ENCODE results near the gene MACO1. TPM values are rescaled to one million over a fixed set of nuclear protein-coding genes. Genes with fewer than 3 reads are reported as not detected.
A peak's percentile ranks its signal among the peaks of the same experiment; 100 is the strongest.

The MACO1 gene
- total and polyA plus RNA-seq, 3 experiments from 2014 or later, result 7.5 to 15.6 (median 14.7) TPM

- POLR2A ChIA-PET, result no interaction called here
- no peak for DNase-seq
- Histone ChIP-seq H3K4me3 (ENCODE audit: low read length) (no peak overlapping the region), H3K27me3 (ENCODE audit: insufficient read depth, low read length, poor library complexity, severe bottlenecking) (no peaks in the 10 kb centered on the region), H3K4me1 (ENCODE audit: insufficient read depth, low read length) (no peaks in the 10 kb centered on the region), H3K9me3 (ENCODE audit: low read length) (no peaks in the 10 kb centered on the region), H3K27ac (ENCODE audit: low read depth, low read length) (no peak overlapping the region), H3K36me3 (ENCODE audit: insufficient read depth, low read length) (no peaks in the 10 kb centered on the region)
- H3K4me1 Mint-ChIP-seq, result no peaks in the 10 kb centered on the region
- CTCF ChIA-PET, result interaction anchor here (2.0 kb wide), 1 partner anchor 13 kb away, joined by 4 read pairs; no protein-coding TSS in a partner anchor
- no peak overlapping the region for H3K27ac Mint-ChIP-seq
- H3K36me3 Mint-ChIP-seq, result no peaks in the 10 kb centered on the region
- H3K27me3 Mint-ChIP-seq, result no peaks in the 10 kb centered on the region
- H3K4me3 Mint-ChIP-seq, result no peak overlapping the region
- H3K9me3 Mint-ChIP-seq, result no peaks in the 10 kb centered on the region
Measured at GRCh38 chr1:25534410-25534788, 103.7 kb downstream of the MACO1 start.

GRCh38 chr1:25536124-25536523 lies 105.4 kb downstream of the MACO1 start:
- no peaks in the 10 kb centered on the region for H3K36me3 Mint-ChIP-seq
- H3K4me3 ChIP-seq (ENCODE audit: low read length), result no peak overlapping the region

GRCh38 chr1:25537153-25537831 lies 106.6 kb downstream of the MACO1 start:
- H3K36me3 Mint-ChIP-seq, result no peaks in the 10 kb centered on the region
- Histone ChIP-seq H3K27ac (ENCODE audit: low read depth, low read length) (no peak overlapping the region), H3K27me3 (ENCODE audit: insufficient read depth, low read length, poor library complexity, severe bottlenecking) (no peaks in the 10 kb centered on the region), H3K36me3 (ENCODE audit: insufficient read depth, low read length) (no peaks in the 10 kb centered on the region), H3K4me1 (ENCODE audit: insufficient read depth, low read length) (no peaks in the 10 kb centered on the region), H3K9me3 (ENCODE audit: low read length) (no peaks in the 10 kb centered on the region), H3K4me3 (ENCODE audit: low read length) (no peak overlapping the region)
- DNase-seq, result no peak
- H3K4me1 Mint-ChIP-seq, result peaks cover 0 to 3% (median 0%) of the 10 kb centered on the region in 3 donors
- no peaks in the 10 kb centered on the region for H3K9me3 Mint-ChIP-seq
- H3K27me3 Mint-ChIP-seq, result no peaks in the 10 kb centered on the region
- no peak overlapping the region for H3K4me3 Mint-ChIP-seq
- CTCF ChIA-PET, result interaction anchor here (1.4 kb wide), 1 partner anchor 13 kb away, joined by 5 read pairs; no protein-coding TSS in a partner anchor
- peak overlapping the region in 2 of 8 donors; percentile 21 to 63 for H3K27ac Mint-ChIP-seq
- POLR2A ChIA-PET, result no interaction called here

More at GRCh38 chr1:25536124-25536523, 105.4 kb downstream of the MACO1 start:
- H3K4me3 Mint-ChIP-seq, result no peak overlapping the region
- no peaks in the 10 kb centered on the region for H3K27me3 ChIP-seq (ENCODE audit: insufficient read depth, low read length, poor library complexity, severe bottlenecking)
- no peaks in the 10 kb centered on the region for H3K9me3 Mint-ChIP-seq
- H3K27ac ChIP-seq (ENCODE audit: low read depth, low read length), result no peak overlapping the region
- CTCF ChIA-PET, result no interaction called here
- H3K9me3 ChIP-seq (ENCODE audit: low read length), result no peaks in the 10 kb centered on the region
- no peaks in the 10 kb centered on the region for H3K4me1 Mint-ChIP-seq
- no peaks in the 10 kb centered on the region for H3K36me3 ChIP-seq (ENCODE audit: insufficient read depth, low read length)
- POLR2A ChIA-PET, result no interaction called here
- no peaks in the 10 kb centered on the region for H3K27me3 Mint-ChIP-seq
- H3K27ac Mint-ChIP-seq, result peak overlapping the region in 1 of 8 donors; percentile 23
- DNase-seq, result no peak
- no peaks in the 10 kb centered on the region for H3K4me1 ChIP-seq (ENCODE audit: insufficient read depth, low read length)

DNA sequence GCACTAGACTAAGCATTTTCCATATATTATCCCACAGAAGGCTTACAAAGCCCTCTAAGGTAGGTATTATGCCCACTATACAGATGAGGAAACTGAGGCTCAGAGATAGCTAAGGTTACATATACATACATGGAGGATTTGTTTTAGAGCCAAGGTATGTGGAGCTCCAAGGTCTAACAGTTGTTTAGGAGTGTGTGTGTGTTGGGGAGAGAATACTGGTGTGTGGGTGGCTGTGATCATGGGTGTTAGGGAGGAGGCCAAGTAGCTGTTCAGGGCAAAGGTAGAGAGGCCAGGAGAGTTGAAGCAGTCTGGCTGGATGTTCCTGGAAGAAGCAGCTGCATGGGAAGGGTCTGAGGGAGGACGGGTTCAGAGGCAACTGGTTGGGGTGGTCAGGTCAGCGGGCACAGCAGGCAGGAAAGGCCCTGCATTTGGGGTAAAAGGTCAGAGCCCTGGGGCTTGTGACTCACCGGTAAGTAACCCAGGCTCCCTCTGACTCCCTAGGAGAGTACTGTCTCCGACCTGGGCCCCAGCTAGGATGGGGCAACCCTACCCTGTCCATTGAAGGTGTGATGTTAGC lies 107.6 kb downstream of the MACO1 start:
- Histone ChIP-seq H3K27me3 (ENCODE audit: insufficient read depth, low read length, poor library complexity, severe bottlenecking) (no peaks in the 10 kb centered on the region), H3K4me3 (ENCODE audit: low read length) (no peak overlapping the region), H3K9me3 (ENCODE audit: low read length) (no peaks in the 10 kb centered on the region), H3K27ac (ENCODE audit: low read depth, low read length) (no peak overlapping the region), H3K36me3 (ENCODE audit: insufficient read depth, low read length) (no peaks in the 10 kb centered on the region), H3K4me1 (ENCODE audit: insufficient read depth, low read length) (no peaks in the 10 kb centered on the region)
- Mint-ChIP-seq H3K27ac (peak overlapping the region in 2 of 8 donors; percentile 1 to 41), H3K9me3 (no peaks in the 10 kb centered on the region), H3K36me3 (peaks cover 0 to 2% (median 0%) of the 10 kb centered on the region in 3 donors), H3K27me3 (no peaks in the 10 kb centered on the region), H3K4me1 (peaks cover 0 to 7% (median 5%) of the 10 kb centered on the region in 3 donors), H3K4me3 (no peak overlapping the region)
- POLR2A ChIA-PET, result interaction anchor here (1.3 kb wide), 1 partner anchor 10 kb away, joined by 3 read pairs; no protein-coding TSS in a partner anchor
- CTCF ChIA-PET, result interaction anchor here (0.7 to 1.4 kb wide), 4 partner anchors 11 to 34 kb away, joined by 4 to 5 read pairs (median 4); no protein-coding TSS in a partner anchor
- DNase-seq, result no peak

GRCh38 chr1:25540750-25541342 lies 110.1 kb downstream of the MACO1 start:
- H3K4me1 ChIP-seq (ENCODE audit: insufficient read depth, low read length), result peaks cover 16% of the 10 kb centered on the region
- Mint-ChIP-seq H3K9me3 (no peaks in the 10 kb centered on the region), H3K4me1 (peaks cover 14 to 24% (median 20%) of the 10 kb centered on the region in 3 donors), H3K27ac (no peak overlapping the region), H3K4me3 (peak overlapping the region in 1 of 7 donors; percentile 91), H3K36me3 (peaks cover 0 to 15% (median 0%) of the 10 kb centered on the region in 3 donors), H3K27me3 (no peaks in the 10 kb centered on the region)
- no peaks in the 10 kb centered on the region for H3K27me3 ChIP-seq (ENCODE audit: insufficient read depth, low read length, poor library complexity, severe bottlenecking)
- H3K27ac ChIP-seq (ENCODE audit: low read depth, low read length), result no peak overlapping the region
- no peak overlapping the region for H3K4me3 ChIP-seq (ENCODE audit: low read length)
- H3K9me3 ChIP-seq (ENCODE audit: low read length), result no peaks in the 10 kb centered on the region
- CTCF ChIA-PET, result interaction anchor here (1.3 kb wide), 1 partner anchor 37 kb away, joined by 3 read pairs; no protein-coding TSS in a partner anchor
- POLR2A ChIA-PET, result interaction anchor here (0.5 kb wide), 1 partner anchor 1581 kb away, joined by 3 read pairs; no protein-coding TSS in a partner anchor
- DNase-seq, result no peak
- H3K36me3 ChIP-seq (ENCODE audit: insufficient read depth, low read length), result peaks cover 5% of the 10 kb centered on the region

GRCh38 chr1:25541425-25541824 lies 110.7 kb downstream of the MACO1 start:
- H3K27me3 Mint-ChIP-seq, result no peaks in the 10 kb centered on the region
- ChIA-PET CTCF (interaction anchor here (1.3 to 1.5 kb wide), 2 partner anchors 10 to 37 kb away, joined by 3 to 5 read pairs; no protein-coding TSS in a partner anchor), POLR2A (no interaction called here)
- H3K4me1 Mint-ChIP-seq, result peaks cover 19 to 30% (median 24%) of the 10 kb centered on the region in 3 donors
- no peaks in the 10 kb centered on the region for H3K9me3 Mint-ChIP-seq
- Histone ChIP-seq H3K27ac (ENCODE audit: low read depth, low read length) (no peak overlapping the region), H3K9me3 (ENCODE audit: low read length) (no peaks in the 10 kb centered on the region), H3K36me3 (ENCODE audit: insufficient read depth, low read length) (peaks cover 8% of the 10 kb centered on the region), H3K27me3 (ENCODE audit: insufficient read depth, low read length, poor library complexity, severe bottlenecking) (no peaks in the 10 kb centered on the region), H3K4me1 (ENCODE audit: insufficient read depth, low read length) (peaks cover 21% of the 10 kb centered on the region), H3K4me3 (ENCODE audit: low read length) (no peak overlapping the region)
- peak overlapping the region in 1 of 8 donors; percentile 91 for H3K27ac Mint-ChIP-seq
- H3K4me3 Mint-ChIP-seq, result peak overlapping the region in 3 of 7 donors; percentile 15 to 91 (median 87)
- DNase-seq, result no peak
- peaks cover 0 to 18% (median 0%) of the 10 kb centered on the region in 3 donors for H3K36me3 Mint-ChIP-seq

DNA sequence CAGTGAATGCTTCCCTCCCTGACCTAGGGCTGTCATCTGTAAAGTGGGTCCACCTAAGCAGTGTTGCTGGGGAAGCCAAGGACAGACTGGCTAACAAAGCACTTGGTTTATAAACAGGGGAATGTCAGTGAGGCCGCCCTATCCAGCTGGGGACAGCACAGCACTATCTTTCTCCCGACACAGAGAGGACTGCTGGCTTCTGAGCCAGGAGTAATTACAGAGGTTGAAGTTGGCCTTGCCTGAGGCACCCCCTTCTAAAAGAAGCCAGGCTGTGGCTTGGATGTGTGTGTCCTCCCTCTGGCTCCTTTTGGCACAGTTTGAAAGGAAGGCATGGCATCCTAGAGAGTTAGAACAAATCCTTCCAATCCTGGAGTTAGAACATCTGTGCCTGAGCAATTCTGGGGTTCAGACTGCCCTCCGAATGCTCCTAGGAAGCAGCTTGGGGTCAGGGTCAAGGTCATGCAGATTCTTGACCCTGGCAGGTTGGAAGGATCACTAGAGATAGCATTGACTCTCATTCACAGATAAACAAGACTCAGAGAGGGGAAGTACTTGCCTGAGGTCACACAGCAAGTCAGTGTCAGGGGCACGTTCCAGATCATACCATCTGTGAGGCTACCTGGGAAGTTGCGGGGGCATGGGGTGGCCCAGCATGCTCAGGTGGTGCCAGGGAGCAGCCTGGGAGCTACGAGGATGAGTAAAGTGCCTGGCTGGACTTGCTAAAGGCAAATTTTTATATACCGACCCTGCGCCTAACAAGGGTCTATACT lies 111.4 kb downstream of the MACO1 start:
- POLR2A ChIA-PET, result no interaction called here
- H3K27ac Mint-ChIP-seq, result peak overlapping the region in 7 of 8 donors; percentile 27 to 91 (median 80)
- peak overlapping the region; percentile 64 to 93 (median 85) for H3K4me3 Mint-ChIP-seq
- H3K36me3 ChIP-seq (ENCODE audit: insufficient read depth, low read length), result peaks cover 8% of the 10 kb centered on the region
- CTCF ChIA-PET, result interaction anchor here (1.3 to 2.8 kb wide), 4 partner anchors 9 to 38 kb away, joined by 3 to 15 read pairs (median 4); no protein-coding TSS in a partner anchor
- no peak overlapping the region for H3K4me3 ChIP-seq (ENCODE audit: low read length)
- DNase-seq, result no peak
- H3K9me3 ChIP-seq (ENCODE audit: low read length), result no peaks in the 10 kb centered on the region
- H3K4me1 ChIP-seq (ENCODE audit: insufficient read depth, low read length), result peaks cover 26% of the 10 kb centered on the region
- H3K36me3 Mint-ChIP-seq, result peaks cover 0 to 21% (median 4%) of the 10 kb centered on the region in 3 donors
- H3K4me1 Mint-ChIP-seq, result peaks cover 25 to 36% (median 30%) of the 10 kb centered on the region in 3 donors
- no peak overlapping the region for H3K27ac ChIP-seq (ENCODE audit: low read depth, low read length)
- no peaks in the 10 kb centered on the region for H3K27me3 Mint-ChIP-seq
- H3K9me3 Mint-ChIP-seq, result no peaks in the 10 kb centered on the region
- H3K27me3 ChIP-seq (ENCODE audit: insufficient read depth, low read length, poor library complexity, severe bottlenecking), result no peaks in the 10 kb centered on the region
